ENCODE data around the gene SERPINB2. TPM values are rescaled to one million over a fixed set of nuclear protein-coding genes. Genes with fewer than 3 reads are reported as not detected.

The SERPINB2 gene
- total RNA-seq, 2 experiments from 2014 or later = not detected

GRCh38 chr18:63869851-63870250, 17.7 kb upstream of the SERPINB2 start:
- ATAC-seq (no peak), DNase-seq (no peak)
- Mint-ChIP-seq H3K36me3 (ENCODE audit: low read depth) (no peaks in the 10 kb centered on the region), H3K27ac (no peak overlapping the region), H3K4me1 (ENCODE audit: low read depth) (no peaks in the 10 kb centered on the region), H3K9me3 (ENCODE audit: insufficient read depth) (no peaks in the 10 kb centered on the region), H3K4me3 (no peak overlapping the region), H3K27me3 (ENCODE audit: low read depth) (no peaks in the 10 kb centered on the region)
- ChIA-PET CTCF (no interaction called here), POLR2A (interaction anchor here (0.6 kb wide), 1 partner anchor 154 kb away, joined by 3 read pairs; no protein-coding TSS in a partner anchor)

- Mint-ChIP-seq H3K27me3 (ENCODE audit: low read depth) (no peaks in the 10 kb centered on the region), H3K36me3 (ENCODE audit: low read depth) (no peaks in the 10 kb centered on the region), H3K4me3 (no peak overlapping the region), H3K4me1 (ENCODE audit: low read depth) (no peaks in the 10 kb centered on the region), H3K27ac (no peak overlapping the region), H3K9me3 (ENCODE audit: insufficient read depth) (no peaks in the 10 kb centered on the region)
- POLR2A ChIA-PET = no interaction called here
- CTCF ChIA-PET = no interaction called here
- ATAC-seq (no peak), DNase-seq (no peak)
These were observed 15.7 kb upstream of the SERPINB2 start for GRCh38 chr18:63871836-63872235.

- ChIA-PET POLR2A (no interaction called here), CTCF (no interaction called here)
- DNase-seq (no peak), ATAC-seq (no peak)
- H3K27ac Mint-ChIP-seq = no peak overlapping the region
- no peaks in the 10 kb centered on the region for H3K9me3 Mint-ChIP-seq (ENCODE audit: insufficient read depth)
- no peaks in the 10 kb centered on the region for H3K27me3 Mint-ChIP-seq (ENCODE audit: low read depth)
- no peaks in the 10 kb centered on the region for H3K4me1 Mint-ChIP-seq (ENCODE audit: low read depth)
- H3K36me3 Mint-ChIP-seq (ENCODE audit: low read depth) = no peaks in the 10 kb centered on the region
- no peak overlapping the region for H3K4me3 Mint-ChIP-seq
These were observed 14.9 kb upstream of the SERPINB2 start for GRCh38 chr18:63872586-63872985.

- CTCF ChIA-PET = no interaction called here
- no peaks in the 10 kb centered on the region for H3K36me3 Mint-ChIP-seq (ENCODE audit: low read depth)
- DNase-seq (no peak), ATAC-seq (no peak)
- H3K4me3 Mint-ChIP-seq = no peak overlapping the region
- POLR2A ChIA-PET = no interaction called here
- no peaks in the 10 kb centered on the region for H3K4me1 Mint-ChIP-seq (ENCODE audit: low read depth)
- H3K27ac Mint-ChIP-seq = no peak overlapping the region
- no peaks in the 10 kb centered on the region for H3K9me3 Mint-ChIP-seq (ENCODE audit: insufficient read depth)
- H3K27me3 Mint-ChIP-seq (ENCODE audit: low read depth) = peaks cover 3% of the 10 kb centered on the region
These were observed 9.2 kb upstream of the SERPINB2 start for GRCh38 chr18:63878343-63878742.

- no peaks in the 10 kb centered on the region for H3K36me3 Mint-ChIP-seq (ENCODE audit: low read depth)
- ATAC-seq = no peak
- POLR2A ChIA-PET = no interaction called here
These were observed 8.6 kb upstream of the SERPINB2 start for GRCh38 chr18:63878925-63879324.

GRCh38 chr18:63879709-63880108, 7.8 kb upstream of the SERPINB2 start:
- Mint-ChIP-seq H3K9me3 (ENCODE audit: insufficient read depth) (no peaks in the 10 kb centered on the region), H3K27ac (no peak overlapping the region), H3K4me1 (ENCODE audit: low read depth) (no peaks in the 10 kb centered on the region), H3K4me3 (no peak overlapping the region), H3K27me3 (ENCODE audit: low read depth) (peaks cover 7% of the 10 kb centered on the region), H3K36me3 (ENCODE audit: low read depth) (no peaks in the 10 kb centered on the region)
- ATAC-seq (no peak), DNase-seq (no peak)
- CTCF ChIA-PET = no interaction called here
- POLR2A ChIA-PET = no interaction called here

More at GRCh38 chr18:63878925-63879324, 8.6 kb upstream of the SERPINB2 start:
- Mint-ChIP-seq H3K9me3 (ENCODE audit: insufficient read depth) (no peaks in the 10 kb centered on the region), H3K4me3 (no peak overlapping the region), H3K27me3 (ENCODE audit: low read depth) (peaks cover 3% of the 10 kb centered on the region), H3K4me1 (ENCODE audit: low read depth) (no peaks in the 10 kb centered on the region), H3K27ac (no peak overlapping the region)
- CTCF ChIA-PET = no interaction called here
- DNase-seq = no peak

- Mint-ChIP-seq H3K27ac (no peak overlapping the region), H3K9me3 (ENCODE audit: insufficient read depth) (no peaks in the 10 kb centered on the region), H3K4me3 (no peak overlapping the region), H3K27me3 (ENCODE audit: low read depth) (peaks cover 9% of the 10 kb centered on the region), H3K4me1 (ENCODE audit: low read depth) (no peaks in the 10 kb centered on the region), H3K36me3 (ENCODE audit: low read depth) (no peaks in the 10 kb centered on the region)
- ATAC-seq (no peak), DNase-seq (no peak)
- ChIA-PET POLR2A (no interaction called here), CTCF (no interaction called here)
These were observed 5.7 kb upstream of the SERPINB2 start for GRCh38 chr18:63881851-63882250.

GRCh38 chr18:63882333-63883141, 5.0 kb upstream of the SERPINB2 start:
- H3K36me3 Mint-ChIP-seq (ENCODE audit: low read depth) = no peaks in the 10 kb centered on the region
- ChIA-PET POLR2A (no interaction called here), CTCF (no interaction called here)
- H3K4me3 Mint-ChIP-seq = no peak overlapping the region
- peaks cover 12% of the 10 kb centered on the region for H3K27me3 Mint-ChIP-seq (ENCODE audit: low read depth)
- no peaks in the 10 kb centered on the region for H3K4me1 Mint-ChIP-seq (ENCODE audit: low read depth)
- DNase-seq = no peak
- no peaks in the 10 kb centered on the region for H3K9me3 Mint-ChIP-seq (ENCODE audit: insufficient read depth)
- ATAC-seq = no peak
- no peak overlapping the region for H3K27ac Mint-ChIP-seq

GRCh38 chr18:63883617-63884016, 3.9 kb upstream of the SERPINB2 start:
- Mint-ChIP-seq H3K36me3 (ENCODE audit: low read depth) (no peaks in the 10 kb centered on the region), H3K4me3 (no peak overlapping the region), H3K27me3 (ENCODE audit: low read depth) (peaks cover 14% of the 10 kb centered on the region), H3K27ac (no peak overlapping the region), H3K4me1 (ENCODE audit: low read depth) (no peaks in the 10 kb centered on the region), H3K9me3 (ENCODE audit: insufficient read depth) (no peaks in the 10 kb centered on the region)
- ATAC-seq (no peak), DNase-seq (no peak)
- POLR2A ChIA-PET = no interaction called here
- CTCF ChIA-PET = no interaction called here

- H3K27me3 Mint-ChIP-seq (ENCODE audit: low read depth) = peaks cover 10% of the 10 kb centered on the region
- H3K9me3 Mint-ChIP-seq (ENCODE audit: insufficient read depth) = no peaks in the 10 kb centered on the region
- ChIA-PET CTCF (no interaction called here), POLR2A (no interaction called here)
- no peak overlapping the region for H3K4me3 Mint-ChIP-seq
- no peaks in the 10 kb centered on the region for H3K36me3 Mint-ChIP-seq (ENCODE audit: low read depth)
- no peak for DNase-seq
- H3K27ac Mint-ChIP-seq = no peak overlapping the region
- no peak for ATAC-seq
- H3K4me1 Mint-ChIP-seq (ENCODE audit: low read depth) = no peaks in the 10 kb centered on the region
These were observed 1.1 kb downstream of the SERPINB2 start for GRCh38 chr18:63888470-63889190.

- H3K9me3 Mint-ChIP-seq (ENCODE audit: insufficient read depth) = no peaks in the 10 kb centered on the region
- H3K4me1 Mint-ChIP-seq (ENCODE audit: low read depth) = no peaks in the 10 kb centered on the region
- DNase-seq = no peak
- no peaks in the 10 kb centered on the region for H3K36me3 Mint-ChIP-seq (ENCODE audit: low read depth)
- ATAC-seq = no peak
- H3K27ac Mint-ChIP-seq = no peak overlapping the region
- ChIA-PET POLR2A (no interaction called here), CTCF (no interaction called here)
- no peak overlapping the region for H3K4me3 Mint-ChIP-seq
- H3K27me3 Mint-ChIP-seq (ENCODE audit: low read depth) = peaks cover 7% of the 10 kb centered on the region
These were observed 2.1 kb downstream of the SERPINB2 start for GRCh38 chr18:63889626-63890025.

GRCh38 chr18:63890237-63890949, 2.9 kb downstream of the SERPINB2 start:
- Mint-ChIP-seq H3K9me3 (ENCODE audit: insufficient read depth) (no peaks in the 10 kb centered on the region), H3K4me3 (no peak overlapping the region), H3K27me3 (ENCODE audit: low read depth) (peaks cover 6% of the 10 kb centered on the region), H3K27ac (no peak overlapping the region), H3K36me3 (ENCODE audit: low read depth) (no peaks in the 10 kb centered on the region), H3K4me1 (ENCODE audit: low read depth) (no peaks in the 10 kb centered on the region)
- POLR2A ChIA-PET = no interaction called here
- ATAC-seq (no peak), DNase-seq (no peak)
- CTCF ChIA-PET = no interaction called here

Data from activated CD8-positive, alpha-beta T cell treated with anti-CD3 and anti-CD28 coated beads, Interleukin-2, amount 10 ng/mL, durations not matched to agents 7 days and 5 days (primary cell).